SK-N-SH treated with all-trans-retinoic acid at 6 μM for 48 hours (cell line): ENCODE data around the gene CCDC69.

Source experiments
- ARNTL ChIP-seq: fragments of 450-650 bp; formaldehyde crosslinking; IDR thresholded peaks from 2 replicates; pipeline ENCODE4 v1.5.0; 2020; ENCODE audit warnings: low read depth, mild to moderate bottlenecking, moderate library complexity, borderline replicate concordance
- CREB5 ChIP-seq: fragments of 250-450 bp; sonication (Bioruptor Pico); IDR thresholded peaks from 2 replicates; pipeline ENCODE4 v1.5.1; 2020; ENCODE audit warnings: low read depth, mild to moderate bottlenecking, moderate library complexity
- CSRNP3 ChIP-seq: fragments of 250-450 bp; sonication (Bioruptor Pico); IDR thresholded peaks from 2 replicates; pipeline ENCODE4 v1.5.1; 2021; ENCODE audit warnings: mild to moderate bottlenecking, moderate library complexity
- ESRRG ChIP-seq: fragments of 250-450 bp; sonication (Bioruptor Pico); IDR thresholded peaks from 2 replicates; pipeline ENCODE4 v1.6.1; 2021; ENCODE audit warnings: mild to moderate bottlenecking
- ISL1 ChIP-seq: fragments of 250-450 bp; sonication (Bioruptor Pico); IDR thresholded peaks from 2 replicates; pipeline ENCODE4 v2.1.2; 2022; ENCODE audit warnings: mild to moderate bottlenecking, moderate library complexity
- PATZ1 ChIP-seq: fragments of 250-450 bp; sonication (Bioruptor Pico); IDR thresholded peaks from 2 replicates; pipeline ENCODE4 v1.8.0; 2020; ENCODE audit warnings: mild to moderate bottlenecking, moderate library complexity, borderline replicate concordance
- RARB ChIP-seq: fragments of 250-450 bp; sonication (Bioruptor Pico); IDR thresholded peaks from 2 replicates; pipeline ENCODE4 v1.8.0; 2021; ENCODE audit warnings: mild to moderate bottlenecking, moderate library complexity
- SNAI2 ChIP-seq: fragments of 250-450 bp; sonication (Bioruptor Pico); IDR thresholded peaks from 2 replicates; pipeline ENCODE4 v1.5.0; 2020; ENCODE audit warnings: mild to moderate bottlenecking, moderate library complexity
- TCF4 ChIP-seq: fragments of 250-450 bp; sonication (Bioruptor Pico); IDR thresholded peaks from 2 replicates; pipeline ENCODE4 v1.8.0; 2021; ENCODE audit warnings: mild to moderate bottlenecking, moderate library complexity, borderline replicate concordance
- TOX ChIP-seq: fragments of 250-450 bp; sonication (Bioruptor Pico); IDR thresholded peaks from 2 replicates; pipeline ENCODE4 v1.8.0; 2021; ENCODE audit warnings: mild to moderate bottlenecking, moderate library complexity, borderline replicate concordance
- ZC3H10 ChIP-seq: fragments of 250-450 bp; sonication (Bioruptor Pico); IDR thresholded peaks from 2 replicates; pipeline ENCODE4 v1.5.1; 2021; ENCODE audit warnings: mild to moderate bottlenecking, moderate library complexity
- ZFP3 ChIP-seq: fragments of 250-450 bp; sonication (Bioruptor Pico); IDR thresholded peaks from 2 replicates; pipeline ENCODE4 v1.5.0; 2020; ENCODE audit warnings: mild to moderate bottlenecking, moderate library complexity
- ZNF565 ChIP-seq: fragments of 450-650 bp; formaldehyde crosslinking; conservative IDR thresholded peaks from 2 replicates; pipeline ENCODE4 v1.5.0; 2020; ENCODE audit warnings: low read depth, mild to moderate bottlenecking, moderate library complexity
- ZNF8 ChIP-seq: fragments of 450-650 bp; formaldehyde crosslinking; IDR thresholded peaks from 2 replicates; pipeline ENCODE4 v1.5.0; 2020; ENCODE audit warnings: mild to moderate bottlenecking, moderate library complexity

GRCh38 chr5:151243564-151243963 is 19.7 kb upstream of the CCDC69 start:
- no peak for TF ChIP-seq ZNF565
- no peak for TF ChIP-seq ARNTL (CRISPR knock-in tag)
- no peak for TF ChIP-seq TOX (CRISPR knock-in tag)
- TF ChIP-seq ZC3H10 (CRISPR knock-in tag): no peak
- TF ChIP-seq PATZ1 (CRISPR knock-in tag): no peak
- no peak for TF ChIP-seq RARB (CRISPR knock-in tag)
- no peak for TF ChIP-seq ZNF8 (CRISPR knock-in tag)
- TF ChIP-seq ISL1 (CRISPR knock-in tag): no peak
- TF ChIP-seq ESRRG (CRISPR knock-in tag): no peak
- no peak for TF ChIP-seq ZFP3 (CRISPR knock-in tag)
- TF ChIP-seq SNAI2 (CRISPR knock-in tag): no peak
- no peak for TF ChIP-seq CREB5 (CRISPR knock-in tag)
- no peak for TF ChIP-seq CSRNP3 (CRISPR knock-in tag)
- no peak for TF ChIP-seq TCF4 (CRISPR knock-in tag)
